Astrocyte (in vitro differentiated cells and primary cell): ENCODE measurements around the gene MCMBP. TPM values are rescaled to one million over a fixed set of nuclear protein-coding genes. Genes with fewer than 3 reads are reported as not detected.

Experiments
- DNase-seq: peaks from one replicate; pipeline ENCODE4 v3.0.0-alpha.2; 2010; ENCODE audit warnings: low read depth
- FAIRE-seq: peaks from 2 replicates; lab custom pipeline; 2011; peaks lifted over from hg19 to GRCh38; lab: Jason Lieb, UNC
- H2AFZ ChIP-seq: 2 replicates; pipeline ENCODE4 v1.6.0; 2012; ENCODE audit warnings: low read depth, low read length, inconsistent platforms
- H3K27ac ChIP-seq: 2 replicates; pipeline ENCODE4 v1.5.1; 2011; ENCODE audit warnings: low read depth, low read length, inconsistent platforms
- H3K27me3 ChIP-seq: 2 replicates; pipeline ENCODE4 v1.6.0; 2011; ENCODE audit warnings: low read length, inconsistent platforms; ENCODE audit not compliant: insufficient read depth
- H3K36me3 ChIP-seq: 2 replicates; pipeline ENCODE4 v1.5.1; 2011; ENCODE audit warnings: low read length, inconsistent platforms; ENCODE audit not compliant: insufficient read depth
- H3K4me1 ChIP-seq: 2 replicates; pipeline ENCODE4 v1.5.1; 2011; ENCODE audit warnings: low read length, inconsistent platforms; ENCODE audit not compliant: insufficient read depth
- H3K4me2 ChIP-seq: 2 replicates; pipeline ENCODE4 v1.6.0; 2012; ENCODE audit warnings: low read length, inconsistent platforms
- H3K4me3 ChIP-seq: 2 replicates; pipeline ENCODE4 v1.5.1; 2011; ENCODE audit warnings: low read depth, mild to moderate bottlenecking, low read length, inconsistent platforms; ENCODE audit not compliant: insufficient read depth
- H3K79me2 ChIP-seq: 2 replicates; pipeline ENCODE4 v1.6.0; 2012; ENCODE audit warnings: mild to moderate bottlenecking, low read length, inconsistent platforms; ENCODE audit not compliant: insufficient read depth
- H3K9ac ChIP-seq: 2 replicates; pipeline ENCODE4 v1.6.0; 2012; ENCODE audit warnings: mild to moderate bottlenecking, low read length, inconsistent platforms
- H3K9me3 ChIP-seq: 2 replicates; pipeline ENCODE4 v1.5.1; 2012; ENCODE audit warnings: low read depth, mild to moderate bottlenecking, low read length, inconsistent platforms; ENCODE audit not compliant: insufficient read depth
- H4K20me1 ChIP-seq: 2 replicates; pipeline ENCODE4 v1.6.0; 2012; ENCODE audit warnings: low read length, inconsistent platforms; ENCODE audit not compliant: insufficient read depth
- H3K27ac Mint-ChIP-seq: one replicate; pipeline ENCODE4 v1.8.0; 2021; ENCODE audit warnings: mild to moderate bottlenecking, mixed read lengths; ENCODE audit not compliant: unreplicated experiment
- H3K27me3 Mint-ChIP-seq: one replicate; pipeline ENCODE4 v1.8.0; 2021; ENCODE audit warnings: low read depth, mixed read lengths; ENCODE audit not compliant: unreplicated experiment
- H3K36me3 Mint-ChIP-seq: one replicate; pipeline ENCODE4 v1.8.0; 2021; ENCODE audit warnings: low read depth, mixed read lengths; ENCODE audit not compliant: unreplicated experiment
- H3K4me1 Mint-ChIP-seq: one replicate; pipeline ENCODE4 v1.8.0; 2021; ENCODE audit warnings: low read depth, mixed read lengths; ENCODE audit not compliant: unreplicated experiment
- H3K4me3 Mint-ChIP-seq: one replicate; pipeline ENCODE4 v1.8.0; 2021; ENCODE audit warnings: mild to moderate bottlenecking, moderate library complexity, mixed read lengths; ENCODE audit not compliant: unreplicated experiment
- H3K9me3 Mint-ChIP-seq: one replicate; pipeline ENCODE4 v1.8.0; 2021; ENCODE audit warnings: mild to moderate bottlenecking, mixed read lengths; ENCODE audit not compliant: unreplicated experiment
- CTCF ChIP-seq: IDR thresholded peaks from 2 replicates; pipeline ENCODE4 v1.5.1; 2011; ENCODE audit warnings: low read depth, mild to moderate bottlenecking, inconsistent platforms, low read length, moderate library complexity; ENCODE audit not compliant: insufficient read depth
- EZH2 ChIP-seq: IDR thresholded peaks from 2 replicates; pipeline ENCODE4 v1.6.1; 2012; ENCODE audit warnings: mild to moderate bottlenecking, low read length, inconsistent platforms; ENCODE audit not compliant: insufficient read depth
- total RNA-seq: library from RNA; stranded (reverse); gene quantifications from 2 replicates; pipeline ENCODE4 v1.2.1, GENCODE V29; 2021

MCMBP gene
- total RNA-seq, 1 donor from 2014 or later = 40.9 TPM

GRCh38 chr10:119852822-119853221, 19.8 kb downstream of the MCMBP start:
- no peak overlapping the region for H2AFZ ChIP-seq
- FAIRE-seq (no peak), DNase-seq (no peak)
- H3K27me3 ChIP-seq = no peaks in the 10 kb centered on the region
- H3K9me3 ChIP-seq = no peaks in the 10 kb centered on the region
- no peaks in the 10 kb centered on the region for H3K9me3 Mint-ChIP-seq
- H3K27ac ChIP-seq = no peak overlapping the region
- H3K4me1 Mint-ChIP-seq = peaks cover 17% of the 10 kb centered on the region
- no peak overlapping the region for H3K9ac ChIP-seq
- H3K79me2 ChIP-seq = peaks cover 6% of the 10 kb centered on the region
- H3K4me3 ChIP-seq = no peak overlapping the region
- H3K36me3 ChIP-seq = peaks cover 26% of the 10 kb centered on the region
- H4K20me1 ChIP-seq = no peaks in the 10 kb centered on the region
- H3K4me1 ChIP-seq = peaks cover 16% of the 10 kb centered on the region
- H3K36me3 Mint-ChIP-seq = peaks cover 7% of the 10 kb centered on the region
- H3K4me3 Mint-ChIP-seq = no peak overlapping the region
- TF ChIP-seq EZH2 (no peak), CTCF (no peak)
- H3K27ac Mint-ChIP-seq = no peak overlapping the region
- H3K27me3 Mint-ChIP-seq = no peaks in the 10 kb centered on the region
- H3K4me2 ChIP-seq = no peak overlapping the region

GRCh38 chr10:119852277-119852676, 20.4 kb downstream of the MCMBP start:
- Mint-ChIP-seq H3K9me3 (no peaks in the 10 kb centered on the region), H3K4me1 (peaks cover 17% of the 10 kb centered on the region), H3K27ac (no peak overlapping the region), H3K27me3 (no peaks in the 10 kb centered on the region), H3K4me3 (no peak overlapping the region), H3K36me3 (peaks cover 7% of the 10 kb centered on the region)
- Histone ChIP-seq H4K20me1 (no peaks in the 10 kb centered on the region), H3K27me3 (no peaks in the 10 kb centered on the region), H3K9ac (no peak overlapping the region), H3K4me2 (no peak overlapping the region), H3K36me3 (peaks cover 28% of the 10 kb centered on the region), H3K79me2 (peaks cover 6% of the 10 kb centered on the region), H3K9me3 (no peaks in the 10 kb centered on the region), H3K27ac (no peak overlapping the region), H2AFZ (no peak overlapping the region), H3K4me3 (no peak overlapping the region), H3K4me1 (peaks cover 16% of the 10 kb centered on the region)
- FAIRE-seq (no peak), DNase-seq (no peak)
- TF ChIP-seq EZH2 = no peak
- TF ChIP-seq CTCF = no peak

- H3K4me1 ChIP-seq = peaks cover 16% of the 10 kb centered on the region
- Mint-ChIP-seq H3K27ac (peak overlapping the region; percentile 82), H3K4me1 (peaks cover 17% of the 10 kb centered on the region), H3K9me3 (no peaks in the 10 kb centered on the region), H3K27me3 (no peaks in the 10 kb centered on the region), H3K4me3 (peak overlapping the region; percentile 4), H3K36me3 (peaks cover 16% of the 10 kb centered on the region)
- DNase-seq (no peak), FAIRE-seq (no peak)
- H3K9ac ChIP-seq = no peak overlapping the region
- H3K4me2 ChIP-seq = peak overlapping the region; percentile 59
- no peaks in the 10 kb centered on the region for H3K27me3 ChIP-seq
- H3K4me3 ChIP-seq = no peak overlapping the region
- peaks cover 4% of the 10 kb centered on the region for H3K79me2 ChIP-seq
- no peak overlapping the region for H2AFZ ChIP-seq
- TF ChIP-seq EZH2 (no peak), CTCF (no peak)
- no peaks in the 10 kb centered on the region for H4K20me1 ChIP-seq
- H3K36me3 ChIP-seq = peaks cover 45% of the 10 kb centered on the region
- no peaks in the 10 kb centered on the region for H3K9me3 ChIP-seq
- H3K27ac ChIP-seq = peak overlapping the region; percentile 76
Measured at GRCh38 chr10:119849944-119850343, 22.7 kb downstream of the MCMBP start.
